Tibial nerve (tissue), 3 donors: ENCODE results near the gene ASAP3.

Experiments
- CTCF ChIP-seq, 5 experiments: fragments of 200-600 bp in 3 of 5; fragments of 450-650 bp in 2 of 5; sonication (generic) in 3 of 5; IDR thresholded peaks; one replicate each; pipeline ENCODE4 v1.5.1; 2016 to 2019; ENCODE audit warnings: antibody characterized with exemption in 5 of 5, mild to moderate bottlenecking in 3 of 5, moderate library complexity in 2 of 5
- POLR2A ChIP-seq, 2 donors: fragments of 450-650 bp; IDR thresholded peaks; one replicate each; pipeline ENCODE4 v1.6.1; 2017; ENCODE audit warnings: antibody characterized with exemption in 2 of 2, mild to moderate bottlenecking in 2 of 2, moderate library complexity in 2 of 2

GRCh38 chr1:23531562-23532094 is 47.6 kb upstream of the ASAP3 start:
- no peak for TF ChIP-seq CTCF (IDR thresholded peaks at IDR 0.05)
- no peak for TF ChIP-seq POLR2A (IDR thresholded peaks at IDR 0.05)
